Stimulated activated CD4-positive, alpha-beta T cell treated with anti-CD3 and anti-CD28 coated beads, Interleukin-1b, Interleukin-23, amount 100 ng/mL, for 48 hours (primary cell): Measurements from ENCODE around the gene ASNS.

ENCODE experiments used
- DNase-seq: peaks from one replicate; pipeline ENCODE4 v3.0.0-alpha.2; 2020

ASNS gene

DNA sequence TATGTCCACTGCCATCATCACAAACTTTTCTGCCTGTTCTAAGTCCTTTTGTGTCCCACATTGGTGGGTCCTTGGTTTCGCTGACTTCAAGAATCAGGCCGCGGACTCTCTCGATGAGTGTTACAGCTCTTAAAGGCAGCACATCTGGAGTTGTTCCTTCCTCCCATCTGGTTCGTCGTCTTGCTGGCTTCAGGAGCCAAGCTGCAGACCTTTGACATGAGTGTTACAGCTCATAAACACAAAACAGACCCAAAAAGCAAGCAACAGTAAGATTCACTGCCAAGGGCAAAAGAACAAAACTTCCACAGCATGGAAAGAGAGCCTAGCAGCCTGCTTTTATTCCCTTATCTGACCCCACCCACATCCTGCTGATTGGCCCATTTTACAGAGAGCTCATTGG is 30.2 kb downstream of the ASNS start:
- no peak for DNase-seq

DNA sequence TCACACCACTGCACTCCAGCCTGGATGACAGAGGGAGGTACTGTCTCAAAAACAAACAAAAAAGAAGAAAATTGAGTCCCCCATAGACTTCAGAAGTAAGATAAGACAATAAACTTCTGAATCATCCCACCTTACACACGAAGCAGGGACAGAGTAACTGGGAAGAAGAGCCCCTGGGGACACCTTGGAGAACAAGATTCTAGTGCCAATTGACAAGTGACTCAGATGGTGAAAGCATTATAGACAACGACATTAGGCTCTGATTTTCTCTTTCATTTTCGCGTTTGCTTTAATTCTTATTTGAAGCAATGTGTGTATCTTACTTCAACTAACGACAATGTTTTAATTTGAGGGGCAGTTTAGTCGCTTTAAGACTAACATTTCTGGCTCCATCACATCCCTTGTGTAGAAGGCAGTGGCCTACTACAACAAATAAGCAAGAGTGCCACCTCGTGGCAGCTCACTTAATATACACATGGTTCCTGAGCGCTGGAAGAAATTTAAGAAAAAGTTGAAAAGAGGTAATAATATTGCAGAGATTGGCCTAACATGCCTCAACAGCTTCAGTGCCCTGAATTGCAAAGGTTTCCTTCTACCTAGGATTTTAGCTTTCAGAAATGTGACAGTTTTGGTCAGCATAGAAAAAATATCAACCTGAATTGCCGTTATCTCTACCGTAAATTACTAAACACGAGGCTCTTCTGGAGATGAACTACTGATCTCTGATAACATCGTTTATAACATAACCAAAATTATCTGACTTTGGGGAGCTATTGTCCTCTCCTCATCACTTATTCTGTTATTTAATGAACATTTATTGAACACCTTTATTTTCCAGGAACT is 36.7 kb downstream of the ASNS start:
- DNase-seq = peak; percentile 52

DNA sequence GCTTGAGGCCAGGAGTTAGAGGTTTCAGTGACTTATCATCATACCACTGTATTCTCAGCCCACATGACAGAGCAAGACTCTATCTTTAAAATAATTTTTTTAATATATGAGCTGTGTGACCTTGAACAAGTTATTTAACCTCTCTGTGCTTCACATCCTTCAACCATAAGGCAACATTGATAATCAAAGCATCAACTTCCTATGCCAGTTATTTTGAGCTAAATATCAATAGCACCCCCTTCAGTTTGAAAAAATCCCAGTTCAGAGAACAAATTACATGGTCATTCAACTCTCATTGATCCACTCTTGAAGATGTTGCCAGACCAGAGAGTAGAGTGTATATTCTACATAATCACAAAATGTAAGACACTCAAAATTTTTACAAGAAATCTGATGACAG is 53.0 kb downstream of the ASNS start:
- DNase-seq = no peak

DNA sequence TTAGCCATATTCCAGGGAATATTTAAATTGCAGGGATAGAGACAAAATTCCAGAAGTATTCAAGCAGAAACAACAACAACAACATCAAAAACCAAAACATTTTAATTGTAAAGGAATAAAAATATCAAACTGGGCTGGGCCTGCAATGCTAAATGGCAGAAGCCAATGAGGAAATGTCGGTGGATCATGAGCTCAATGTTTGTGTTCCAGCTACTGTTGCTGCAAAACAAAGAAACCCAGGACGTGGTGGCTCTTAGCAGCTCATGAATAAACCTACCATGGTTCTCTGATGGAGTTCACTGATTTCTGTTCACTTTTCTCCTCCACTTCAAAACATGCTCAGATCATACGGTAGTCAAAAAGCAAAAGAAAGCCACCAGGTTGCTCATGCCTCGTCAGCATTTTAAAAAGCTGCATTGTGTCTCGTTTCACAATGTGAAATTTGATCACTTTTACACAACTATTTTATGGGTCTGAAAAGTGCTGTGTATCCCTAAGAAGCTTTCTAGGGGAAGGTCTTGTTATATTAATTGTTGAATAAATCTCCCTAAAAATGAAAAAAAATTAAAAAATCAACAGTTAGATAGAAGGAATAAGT is 54.0 kb downstream of the ASNS start:
- DNase-seq = no peak
